ENCODE results near the gene TARDBP. TPM values are rescaled to one million over a fixed set of nuclear protein-coding genes. Genes with fewer than 3 reads are reported as not detected.

The TARDBP gene
- total and polyA plus RNA-seq, 4 donors = 88.7 to 205 (median 122) TPM

- H3K9ac ChIP-seq (ENCODE audit: insufficient read depth in 1 of 2, low read length in 2 of 2) = no peak overlapping the region
- no peak for TF ChIP-seq CTCF (IDR thresholded peaks at IDR 0.05; ENCODE audit: control extremely low read depth, extremely low read depth)
- H3K4me1 ChIP-seq (ENCODE audit: control insufficient read depth in 5 of 5, insufficient read depth in 5 of 5, low read length in 5 of 5) = peaks cover 0 to 12% (median 0%) of the 10 kb centered on the region in 5 donors
- WGBS, 2 donors = 68 to 74% methylated on average over 9 of the region's 9 CpGs
- ATAC-seq (ENCODE audit: insufficient read depth, low FRiP score) (no peak), DNase-seq (peak in 1 of 3 donors; percentile 42)
- H3K36me3 ChIP-seq (ENCODE audit: control insufficient read depth in 4 of 4, insufficient read depth in 4 of 4, low read length in 4 of 4) = no peaks in the 10 kb centered on the region
- no peaks in the 10 kb centered on the region for H3K9me3 ChIP-seq (ENCODE audit: control insufficient read depth in 4 of 4, insufficient read depth in 3 of 4, low read length in 3 of 4)
- H3K27me3 ChIP-seq (ENCODE audit: control insufficient read depth in 3 of 3, insufficient read depth in 3 of 3, low read length in 2 of 3) = no peaks in the 10 kb centered on the region
- H3K4me3 ChIP-seq = no peak overlapping the region
- no peak overlapping the region for H3K27ac ChIP-seq (ENCODE audit: low read depth in 1 of 2, low read length in 1 of 2)
These were observed 31.4 kb upstream of the TARDBP start for GRCh38 chr1:10980841-10981727.

- Histone ChIP-seq H3K27ac (ENCODE audit: low read depth in 1 of 2, low read length in 1 of 2) (no peak overlapping the region), H3K4me3 (no peak overlapping the region), H3K27me3 (ENCODE audit: control insufficient read depth in 3 of 3, insufficient read depth in 3 of 3, low read length in 2 of 3) (no peaks in the 10 kb centered on the region), H3K4me1 (ENCODE audit: control insufficient read depth in 5 of 5, insufficient read depth in 5 of 5, low read length in 5 of 5) (no peaks in the 10 kb centered on the region), H3K9me3 (ENCODE audit: control insufficient read depth in 4 of 4, insufficient read depth in 3 of 4, low read length in 3 of 4) (no peaks in the 10 kb centered on the region), H3K9ac (ENCODE audit: insufficient read depth in 1 of 2, low read length in 2 of 2) (no peak overlapping the region), H3K36me3 (ENCODE audit: control insufficient read depth in 4 of 4, insufficient read depth in 4 of 4, low read length in 4 of 4) (no peaks in the 10 kb centered on the region)
- no peak for ATAC-seq (ENCODE audit: insufficient read depth, low FRiP score)
- no peak for DNase-seq
- TF ChIP-seq CTCF (IDR thresholded peaks at IDR 0.05; ENCODE audit: control extremely low read depth, extremely low read depth) = no peak
- WGBS, 2 donors = 51 to 61% methylated on average over 7 of the region's 7 CpGs
These were observed 25.9 kb upstream of the TARDBP start for GRCh38 chr1:10986525-10986890.

- H3K4me1 ChIP-seq (ENCODE audit: control insufficient read depth in 5 of 5, insufficient read depth in 5 of 5, low read length in 5 of 5) = no peaks in the 10 kb centered on the region
- H3K27ac ChIP-seq (ENCODE audit: low read depth in 1 of 2, low read length in 1 of 2) = no peak overlapping the region
- H3K4me3 ChIP-seq = no peak overlapping the region
- H3K9me3 ChIP-seq (ENCODE audit: control insufficient read depth in 4 of 4, insufficient read depth in 3 of 4, low read length in 3 of 4) = no peaks in the 10 kb centered on the region
- DNase-seq (no peak), ATAC-seq (ENCODE audit: insufficient read depth, low FRiP score) (no peak)
- 75 to 85% methylated on average over 4 of the region's 4 CpGs for WGBS, 2 donors
- no peaks in the 10 kb centered on the region for H3K36me3 ChIP-seq (ENCODE audit: control insufficient read depth in 4 of 4, insufficient read depth in 4 of 4, low read length in 4 of 4)
- TF ChIP-seq CTCF (IDR thresholded peaks at IDR 0.05; ENCODE audit: control extremely low read depth, extremely low read depth) = no peak
- no peak overlapping the region for H3K9ac ChIP-seq (ENCODE audit: insufficient read depth in 1 of 2, low read length in 2 of 2)
- H3K27me3 ChIP-seq (ENCODE audit: control insufficient read depth in 3 of 3, insufficient read depth in 3 of 3, low read length in 2 of 3) = no peaks in the 10 kb centered on the region
These were observed 24.5 kb upstream of the TARDBP start for GRCh38 chr1:10987840-10988417.

Measured in lung (tissue), 12 donors.